ENCODE measurements around the gene SRRM3. TPM values are rescaled to one million over a fixed set of nuclear protein-coding genes. Genes with fewer than 3 reads are reported as not detected.
"Not testable (repeated sequence)": the region's sequence is repeated elsewhere in the genome, so short reads cannot be mapped to it uniquely, and the experiment has no call there.

SRRM3 gene
- total RNA-seq, 1 donor from 2014 or later, result 1.1 TPM

DNA sequence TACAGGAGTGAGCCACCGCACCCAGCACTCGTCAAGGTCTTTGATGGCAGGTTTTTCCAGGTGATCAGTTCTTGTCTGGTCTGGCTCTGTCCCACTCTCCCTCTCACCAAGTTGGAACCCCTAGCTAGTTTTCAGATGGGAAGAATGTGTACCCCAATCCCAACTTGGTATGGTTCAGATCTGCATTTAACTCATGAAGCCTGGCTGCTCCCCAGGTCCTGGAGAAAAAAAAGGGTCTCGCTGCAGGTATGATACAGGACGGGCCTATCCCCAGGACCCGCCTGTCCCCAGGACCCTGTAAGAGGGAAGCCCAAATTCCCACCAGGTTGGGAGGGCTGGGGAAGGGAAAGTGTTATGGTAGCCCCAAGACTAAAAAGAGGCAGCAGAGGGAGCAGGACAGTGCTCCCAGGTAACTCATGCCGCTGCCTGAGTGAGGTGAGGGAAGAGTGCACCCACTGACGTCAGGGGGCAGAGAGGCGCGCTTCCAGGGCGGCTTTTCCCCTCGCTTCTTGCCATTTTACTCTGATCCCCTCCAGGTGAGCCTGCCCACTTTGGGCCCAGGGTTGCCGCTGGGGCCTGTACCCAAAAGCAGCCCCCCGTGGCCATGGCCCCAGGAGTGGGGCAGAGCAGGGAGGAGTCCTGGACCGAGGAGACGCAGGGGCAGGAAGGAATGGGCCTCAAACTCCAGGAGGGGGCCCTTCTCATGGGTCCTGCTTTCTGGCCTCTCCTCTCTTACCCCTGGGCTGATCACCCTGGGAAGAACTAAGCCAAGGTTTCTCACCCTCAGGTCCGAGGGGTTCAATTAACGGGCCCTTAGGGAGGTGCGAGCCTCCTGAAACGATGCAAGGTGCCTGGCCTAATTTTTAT, 36.4 kb upstream of the SRRM3 start:
- peaks cover 4% of the 10 kb centered on the region for H3K4me1 ChIP-seq
- no peak overlapping the region for H3K4me3 ChIP-seq
- no peaks in the 10 kb centered on the region for H3K27me3 ChIP-seq
- DNase-seq (peak; percentile 45), ATAC-seq (no peak)
- TF ChIP-seq, protein P1, sequence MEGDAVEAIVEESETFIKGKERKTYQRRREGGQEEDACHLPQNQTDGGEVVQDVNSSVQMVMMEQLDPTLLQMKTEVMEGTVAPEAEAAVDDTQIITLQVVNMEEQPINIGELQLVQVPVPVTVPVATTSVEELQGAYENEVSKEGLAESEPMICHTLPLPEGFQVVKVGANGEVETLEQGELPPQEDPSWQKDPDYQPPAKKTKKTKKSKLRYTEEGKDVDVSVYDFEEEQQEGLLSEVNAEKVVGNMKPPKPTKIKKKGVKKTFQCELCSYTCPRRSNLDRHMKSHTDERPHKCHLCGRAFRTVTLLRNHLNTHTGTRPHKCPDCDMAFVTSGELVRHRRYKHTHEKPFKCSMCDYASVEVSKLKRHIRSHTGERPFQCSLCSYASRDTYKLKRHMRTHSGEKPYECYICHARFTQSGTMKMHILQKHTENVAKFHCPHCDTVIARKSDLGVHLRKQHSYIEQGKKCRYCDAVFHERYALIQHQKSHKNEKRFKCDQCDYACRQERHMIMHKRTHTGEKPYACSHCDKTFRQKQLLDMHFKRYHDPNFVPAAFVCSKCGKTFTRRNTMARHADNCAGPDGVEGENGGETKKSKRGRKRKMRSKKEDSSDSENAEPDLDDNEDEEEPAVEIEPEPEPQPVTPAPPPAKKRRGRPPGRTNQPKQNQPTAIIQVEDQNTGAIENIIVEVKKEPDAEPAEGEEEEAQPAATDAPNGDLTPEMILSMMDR (IDR thresholded peaks at IDR 0.05), result no peak
- no peak overlapping the region for H3K27ac ChIP-seq
- intact Hi-C loops (cut with DNase I), result no loop called here
- no peaks in the 10 kb centered on the region for H3K9me3 ChIP-seq
- no peaks in the 10 kb centered on the region for H3K36me3 ChIP-seq

GRCh38 chr7:76165973-76166403, 35.7 kb upstream of the SRRM3 start:
- intact Hi-C loops (cut with DNase I), result no loop called here
- Histone ChIP-seq H3K4me1 (peaks cover 4% of the 10 kb centered on the region), H3K27ac (peak overlapping the region; percentile 88)

GRCh38 chr7:76166404-76167255, 35.1 kb upstream of the SRRM3 start:
- Histone ChIP-seq H3K27me3 (no peaks in the 10 kb centered on the region), H3K9me3 (no peaks in the 10 kb centered on the region), H3K4me1 (peaks cover 4% of the 10 kb centered on the region), H3K36me3 (no peaks in the 10 kb centered on the region), H3K4me3 (peak overlapping the region; percentile 64), H3K27ac (peak overlapping the region; percentile 88)
- peak; percentile 98 for ATAC-seq
- intact Hi-C loops (cut with DNase I), result no loop called here
- peak; percentile 99 for DNase-seq
- TF ChIP-seq, protein P1 (IDR thresholded peaks at IDR 0.05), result peak; percentile 28

More at GRCh38 chr7:76165973-76166403, 35.7 kb upstream of the SRRM3 start:
- no peaks in the 10 kb centered on the region for H3K27me3 ChIP-seq
- no peaks in the 10 kb centered on the region for H3K36me3 ChIP-seq
- no peaks in the 10 kb centered on the region for H3K9me3 ChIP-seq
- H3K4me3 ChIP-seq, result peak overlapping the region; percentile 64
- DNase-seq (peak; percentile 29), ATAC-seq (no peak)
- TF ChIP-seq, protein P1 (IDR thresholded peaks at IDR 0.05), result no peak

- intact Hi-C loops (cut with DNase I), result loop anchor here (10.0 kb wide), 1 partner anchor 141 kb away; no protein-coding TSS in a partner anchor
Observed at GRCh38 chr7:76173566-76174205, 28.0 kb upstream of the SRRM3 start.

GRCh38 chr7:76176951-76177350, 24.7 kb upstream of the SRRM3 start:
- not testable (repeated sequence) for DNase-seq, H3K4me1 ChIP-seq

More at GRCh38 chr7:76173566-76174205, 28.0 kb upstream of the SRRM3 start:
- H3K27me3 ChIP-seq, result no peaks in the 10 kb centered on the region
- no peaks in the 10 kb centered on the region for H3K36me3 ChIP-seq
- no peak overlapping the region for H3K4me3 ChIP-seq
- no peaks in the 10 kb centered on the region for H3K4me1 ChIP-seq
- no peak for DNase-seq
- no peak for ATAC-seq
- no peak overlapping the region for H3K27ac ChIP-seq
- TF ChIP-seq, protein P1 (IDR thresholded peaks at IDR 0.05), result no peak
- H3K9me3 ChIP-seq, result no peaks in the 10 kb centered on the region

More at GRCh38 chr7:76176951-76177350, 24.7 kb upstream of the SRRM3 start:
- H3K9me3 ChIP-seq, H3K4me3 ChIP-seq, ATAC-seq, H3K36me3 ChIP-seq, H3K27ac ChIP-seq, H3K27me3 ChIP-seq: not testable (repeated sequence)
- intact Hi-C loops (cut with DNase I), result loop anchor here (10.0 kb wide), 1 partner anchor 138 kb away; no protein-coding TSS in a partner anchor
